ENCODE data around the gene XPO1. TPM values are rescaled to one million over a fixed set of nuclear protein-coding genes. Genes with fewer than 3 reads are reported as not detected.

XPO1 gene
- total RNA-seq, 1 donor from 2014 or later, result 34.0 TPM

DNA sequence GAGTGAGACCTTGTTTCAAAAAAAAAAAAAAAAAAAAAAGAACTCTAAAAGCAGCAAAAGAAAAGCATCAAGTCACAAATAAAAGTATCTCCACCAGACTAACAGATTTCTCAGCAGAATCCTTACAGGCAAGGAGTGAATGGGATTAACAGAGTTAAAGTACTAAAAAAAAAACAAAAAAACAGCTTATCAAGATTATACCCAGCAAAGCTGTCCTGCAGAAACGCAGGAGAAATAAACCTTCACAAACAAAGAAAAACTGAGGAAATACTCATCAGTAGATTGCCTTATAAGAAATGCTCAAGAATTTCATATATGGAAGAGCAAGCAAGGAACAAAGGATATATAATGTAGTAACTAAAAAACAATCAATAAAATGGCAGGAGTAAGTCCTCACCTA, 102.9 kb downstream of the XPO1 start:
- DNase-seq (ENCODE audit: low spot score) (no peak), ATAC-seq (no peak)

DNA sequence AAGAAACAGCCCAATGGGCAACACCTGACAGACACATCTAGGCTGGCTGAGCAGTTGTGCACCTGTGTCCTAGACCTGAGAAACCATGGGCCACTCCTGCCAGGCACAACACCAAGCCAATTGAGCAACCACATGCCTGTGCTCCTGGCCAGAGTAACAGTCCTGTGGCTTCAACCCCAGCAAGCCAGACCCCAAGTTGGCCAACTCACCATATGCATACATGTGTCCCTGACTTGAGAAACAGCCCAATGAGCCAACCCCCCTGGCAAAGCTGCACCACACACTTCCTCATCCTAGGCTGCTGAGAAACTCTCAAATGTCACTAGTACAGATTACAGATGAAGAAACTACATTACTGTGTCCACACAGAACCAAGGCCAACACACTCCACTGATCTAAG, 103.8 kb downstream of the XPO1 start:
- ATAC-seq (peak; percentile 77), DNase-seq (ENCODE audit: low spot score) (peak; percentile 63)

DNA sequence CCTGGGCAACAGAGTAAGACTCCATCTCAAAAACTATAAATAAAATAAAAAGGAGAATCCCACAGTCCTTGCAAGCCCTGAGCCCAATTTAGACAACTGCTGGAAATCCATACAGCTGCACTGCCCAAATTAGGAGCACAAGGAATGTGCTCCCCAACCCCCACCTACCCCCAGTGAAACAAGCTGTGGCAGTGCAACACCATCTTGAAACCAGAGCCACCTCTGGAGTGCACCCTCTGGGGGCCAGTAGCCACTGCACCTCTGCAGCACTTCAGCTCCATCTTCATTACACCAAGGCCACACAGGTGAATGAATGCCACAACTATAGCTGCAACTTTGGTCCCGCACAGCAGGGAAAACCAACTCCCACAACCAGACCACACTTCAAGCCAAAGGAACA, 104.5 kb downstream of the XPO1 start:
- ATAC-seq, result no peak
- DNase-seq (ENCODE audit: low spot score), result no peak

DNA sequence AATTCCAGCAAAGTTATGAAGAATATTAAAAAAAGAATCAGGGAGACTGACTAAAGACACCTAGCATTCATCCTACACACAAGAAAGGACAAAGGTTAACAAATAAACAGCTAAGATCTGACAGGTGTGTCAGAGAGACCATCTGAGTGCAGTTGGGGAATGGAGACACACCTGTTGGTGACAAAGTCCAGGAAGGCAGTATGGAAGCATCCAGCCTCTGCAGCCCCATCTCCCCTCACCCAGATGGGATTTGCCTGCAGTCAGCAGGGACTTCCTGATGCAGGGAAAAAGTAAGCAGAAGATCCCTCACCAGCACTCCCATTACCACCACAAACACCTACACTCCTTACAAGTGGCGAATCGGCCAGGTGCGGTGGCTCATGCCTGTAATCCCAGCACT, 105.2 kb downstream of the XPO1 start:
- ATAC-seq (no peak), DNase-seq (ENCODE audit: low spot score) (no peak)

DNA sequence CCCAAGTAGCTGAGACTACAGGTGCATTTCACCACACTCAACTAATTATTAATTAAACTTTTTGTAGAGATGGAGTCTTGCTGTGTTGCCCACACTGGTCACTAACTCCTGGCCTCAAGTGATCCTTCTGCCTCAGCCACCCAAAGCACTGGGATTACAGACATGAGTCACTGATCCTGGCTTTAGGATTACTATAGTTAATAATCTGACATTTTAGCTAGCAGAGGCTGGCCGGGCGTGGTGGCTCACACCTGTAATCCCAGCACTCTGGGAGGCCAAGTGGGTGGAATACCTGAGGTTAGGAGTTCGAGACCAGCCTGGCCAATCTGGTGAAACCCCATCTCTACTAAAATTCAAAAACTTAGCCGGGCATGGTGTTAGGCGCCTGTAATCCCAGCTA, 106.8 kb downstream of the XPO1 start:
- DNase-seq (ENCODE audit: low spot score) (no peak), ATAC-seq (no peak)

Other genes with a start within 250 kb of the XPO1 start
- gene USP34, start 67.3 kb downstream of the XPO1 start, total RNA-seq, result 37.0 TPM